CD4-positive, alpha-beta T cell (primary cell): ENCODE data around the gene RIPOR2. TPM values are rescaled to one million over a fixed set of nuclear protein-coding genes. Genes with fewer than 3 reads are reported as not detected.
A peak's percentile ranks its signal among the peaks of the same experiment; 100 is the strongest.

Experiments
- ATAC-seq: fragments of 200-7000 bp; cut with Tn5 transposase; one replicate; pipeline ENCODE4 v1.10.0; 2022; ENCODE audit warnings: mild to moderate bottlenecking; ENCODE audit not compliant: poor library complexity
- CTCF ChIA-PET: fragments of 350-600 bp; sonication (Branson Sonifier 250); formaldehyde crosslinking; loops from one replicate; lab custom pipeline; 2021; ENCODE audit warnings: antibody characterized with exemption, inconsistent platforms; lab: Charles Lee
- POLR2A ChIA-PET: fragments of 350-600 bp; sonication (Branson Sonifier 250); formaldehyde crosslinking; loops from one replicate; lab custom pipeline; 2021; ENCODE audit warnings: antibody characterized with exemption, inconsistent platforms; lab: Charles Lee
- DNase-seq, 14 experiments: peaks; one replicate each; pipeline ENCODE4 v3.0.0-alpha.2; 2013 to 2020; ENCODE audit warnings: mixed read lengths in 2 of 14
- H3K27ac ChIP-seq, 2 donors: one replicate each; pipeline versions ENCODE4 v1.5.1 to v1.7.0; 2013; ENCODE audit warnings: low read length in 2 of 2, low read depth in 1 of 2, mild to moderate bottlenecking in 1 of 2
- H3K27me3 ChIP-seq, 2 experiments: 1 replicate in 1 of 2; 2 replicates in 1 of 2; pipeline versions ENCODE4 v1.6.1 to v1.7.0; 2013; ENCODE audit warnings: low read length in 2 of 2, control low read depth in 1 of 2, mild to moderate bottlenecking in 1 of 2, moderate library complexity in 1 of 2; ENCODE audit not compliant: insufficient read depth in 2 of 2, control insufficient read depth in 1 of 2
- H3K36me3 ChIP-seq: one replicate; pipeline ENCODE4 v1.6.1; 2013; ENCODE audit warnings: low read length, control low read depth; ENCODE audit not compliant: insufficient read depth
- H3K4me1 ChIP-seq: one replicate; pipeline ENCODE4 v1.6.1; 2013; ENCODE audit warnings: low read length, control low read depth; ENCODE audit not compliant: insufficient read depth
- H3K4me3 ChIP-seq: one replicate; pipeline ENCODE4 v1.5.1; 2013; ENCODE audit warnings: mild to moderate bottlenecking, low read length, moderate library complexity
- H3K9me3 ChIP-seq, 2 experiments: 1 replicate in 1 of 2; 2 replicates in 1 of 2; pipeline versions ENCODE4 v1.6.1 to v1.7.0; 2013; ENCODE audit warnings: low read length in 2 of 2, mild to moderate bottlenecking in 2 of 2, control low read depth in 1 of 2, moderate library complexity in 1 of 2; ENCODE audit not compliant: control insufficient read depth in 1 of 2, insufficient read depth in 1 of 2
- H3K27ac Mint-ChIP-seq: one replicate; pipeline ENCODE4 v1.8.0; 2020; ENCODE audit warnings: mixed read lengths
- H3K27me3 Mint-ChIP-seq: one replicate; pipeline ENCODE4 v1.8.0; 2021; ENCODE audit warnings: mixed read lengths
- H3K36me3 Mint-ChIP-seq: one replicate; pipeline ENCODE4 v1.8.0; 2021; ENCODE audit warnings: low read depth, mixed read lengths
- H3K4me1 Mint-ChIP-seq: one replicate; pipeline ENCODE4 v1.8.0; 2021; ENCODE audit warnings: low read depth, mixed read lengths
- H3K4me3 Mint-ChIP-seq: one replicate; pipeline ENCODE4 v1.8.0; 2020; ENCODE audit warnings: mild to moderate bottlenecking, mixed read lengths
- H3K9me3 Mint-ChIP-seq: one replicate; pipeline ENCODE4 v1.8.0; 2020; ENCODE audit warnings: mixed read lengths
- intact Hi-C, 2 experiments: fragments of 100-400 bp; cut with DNase I in 1 of 2; cut with micrococcal nuclease in 1 of 2; formaldehyde crosslinking; loops; one replicate each; pipeline versions ENCODE4 v1.15.1 to v1.9.0; 2023 to 2025; cut with DNase I, micrococcal nuclease
- total RNA-seq, 174 experiments: library from RNA in 2 of 174; stranded (reverse) in 2 of 174; gene quantifications; one replicate each; pipeline ENCODE4 v1.2.3 and lab custom pipeline; 2021 to 2026
- TF ChIP-seq, protein P1 (sequence below): fragments of 200-600 bp; IDR thresholded peaks from one replicate; pipeline ENCODE4 v1.8.0; 2022; ENCODE audit warnings: antibody characterized with exemption, mild to moderate bottlenecking

The RIPOR2 gene
- total RNA-seq, 2 experiments from 2014 or later = 123 to 129 TPM

- peaks cover 86% of the 10 kb centered on the region for H3K36me3 Mint-ChIP-seq
- H3K27ac ChIP-seq = peak overlapping the region; percentile 18 to 58
- ATAC-seq = peak; percentile 18
- H3K9me3 Mint-ChIP-seq = peaks cover 4% of the 10 kb centered on the region
- intact Hi-C loops = loop anchor here in 1 of 2 experiments (2.0 kb wide), 1 partner anchor 15 kb away; no protein-coding TSS in a partner anchor
- H3K4me3 Mint-ChIP-seq = peak overlapping the region; percentile 83
- H3K9me3 ChIP-seq = no peaks in the 10 kb centered on the region
- DNase-seq = peak in 3 of 14 experiments; percentile 45 to 55 (median 55)
- peak overlapping the region; percentile 51 for H3K4me3 ChIP-seq
- TF ChIP-seq, protein P1, sequence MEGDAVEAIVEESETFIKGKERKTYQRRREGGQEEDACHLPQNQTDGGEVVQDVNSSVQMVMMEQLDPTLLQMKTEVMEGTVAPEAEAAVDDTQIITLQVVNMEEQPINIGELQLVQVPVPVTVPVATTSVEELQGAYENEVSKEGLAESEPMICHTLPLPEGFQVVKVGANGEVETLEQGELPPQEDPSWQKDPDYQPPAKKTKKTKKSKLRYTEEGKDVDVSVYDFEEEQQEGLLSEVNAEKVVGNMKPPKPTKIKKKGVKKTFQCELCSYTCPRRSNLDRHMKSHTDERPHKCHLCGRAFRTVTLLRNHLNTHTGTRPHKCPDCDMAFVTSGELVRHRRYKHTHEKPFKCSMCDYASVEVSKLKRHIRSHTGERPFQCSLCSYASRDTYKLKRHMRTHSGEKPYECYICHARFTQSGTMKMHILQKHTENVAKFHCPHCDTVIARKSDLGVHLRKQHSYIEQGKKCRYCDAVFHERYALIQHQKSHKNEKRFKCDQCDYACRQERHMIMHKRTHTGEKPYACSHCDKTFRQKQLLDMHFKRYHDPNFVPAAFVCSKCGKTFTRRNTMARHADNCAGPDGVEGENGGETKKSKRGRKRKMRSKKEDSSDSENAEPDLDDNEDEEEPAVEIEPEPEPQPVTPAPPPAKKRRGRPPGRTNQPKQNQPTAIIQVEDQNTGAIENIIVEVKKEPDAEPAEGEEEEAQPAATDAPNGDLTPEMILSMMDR = no peak
- no peaks in the 10 kb centered on the region for H3K27me3 Mint-ChIP-seq
- H3K4me1 ChIP-seq = peaks cover 64% of the 10 kb centered on the region
- peaks cover 84% of the 10 kb centered on the region for H3K4me1 Mint-ChIP-seq
- peak overlapping the region; percentile 97 for H3K27ac Mint-ChIP-seq
- H3K36me3 ChIP-seq = peaks cover 69% of the 10 kb centered on the region
- POLR2A ChIA-PET = interaction anchor here (0.6 to 19.0 kb wide), 14 partner anchors 9 to 115 kb away, joined by 3 to 1043 read pairs (median 6); partner anchors contain the start of gene RIPOR2
- no peaks in the 10 kb centered on the region for H3K27me3 ChIP-seq
- CTCF ChIA-PET = interaction anchor here (1.1 to 6.2 kb wide), 11 partner anchors 8 to 100 kb away, joined by 3 to 37 read pairs (median 6); no protein-coding TSS in a partner anchor
These were observed 9.6 kb downstream of the RIPOR2 start for GRCh38 chr6:24926192-24926591.

DNA sequence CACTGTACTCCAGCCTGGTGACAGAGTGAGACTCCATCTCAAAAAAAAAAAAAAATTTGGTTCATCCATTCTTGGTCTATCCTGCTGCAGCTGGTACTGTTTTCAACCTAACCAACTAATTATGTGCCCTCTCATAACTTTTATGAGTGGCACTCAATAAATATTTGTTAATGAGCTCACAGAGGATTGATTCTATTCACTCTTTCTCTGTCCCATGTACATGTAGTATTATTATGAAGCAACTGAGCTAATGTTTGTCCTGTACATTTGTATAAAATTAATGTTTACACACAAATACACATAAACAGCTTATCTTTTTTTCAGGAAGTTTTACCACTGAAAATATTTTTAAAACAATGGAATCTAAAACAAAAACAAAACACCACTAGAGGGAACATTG, 10.1 kb downstream of the RIPOR2 start:
- peak overlapping the region; percentile 83 for H3K4me3 Mint-ChIP-seq
- intact Hi-C loops = loop anchor here in 1 of 2 experiments (2.0 kb wide), 1 partner anchor 15 kb away; no protein-coding TSS in a partner anchor
- H3K27ac Mint-ChIP-seq = peak overlapping the region; percentile 97
- ATAC-seq = no peak
- H3K4me3 ChIP-seq = peak overlapping the region; percentile 12
- H3K36me3 Mint-ChIP-seq = peaks cover 86% of the 10 kb centered on the region
- H3K27me3 Mint-ChIP-seq = no peaks in the 10 kb centered on the region
- peaks cover 69% of the 10 kb centered on the region for H3K4me1 ChIP-seq
- peak overlapping the region in 1 of 2 donors; percentile 40 for H3K27ac ChIP-seq
- H3K4me1 Mint-ChIP-seq = peaks cover 84% of the 10 kb centered on the region
- no peak for DNase-seq
- TF ChIP-seq, protein P1 = no peak
- ChIA-PET POLR2A (interaction anchor here (0.6 to 19.0 kb wide), 16 partner anchors 8 to 116 kb away, joined by 3 to 1043 read pairs (median 6); partner anchors contain the start of gene RIPOR2), CTCF (interaction anchor here (1.1 to 6.2 kb wide), 11 partner anchors 9 to 101 kb away, joined by 3 to 37 read pairs (median 6); no protein-coding TSS in a partner anchor)
- H3K27me3 ChIP-seq = no peaks in the 10 kb centered on the region
- no peaks in the 10 kb centered on the region for H3K9me3 ChIP-seq
- peaks cover 67% of the 10 kb centered on the region for H3K36me3 ChIP-seq
- H3K9me3 Mint-ChIP-seq = peaks cover 4% of the 10 kb centered on the region

DNA sequence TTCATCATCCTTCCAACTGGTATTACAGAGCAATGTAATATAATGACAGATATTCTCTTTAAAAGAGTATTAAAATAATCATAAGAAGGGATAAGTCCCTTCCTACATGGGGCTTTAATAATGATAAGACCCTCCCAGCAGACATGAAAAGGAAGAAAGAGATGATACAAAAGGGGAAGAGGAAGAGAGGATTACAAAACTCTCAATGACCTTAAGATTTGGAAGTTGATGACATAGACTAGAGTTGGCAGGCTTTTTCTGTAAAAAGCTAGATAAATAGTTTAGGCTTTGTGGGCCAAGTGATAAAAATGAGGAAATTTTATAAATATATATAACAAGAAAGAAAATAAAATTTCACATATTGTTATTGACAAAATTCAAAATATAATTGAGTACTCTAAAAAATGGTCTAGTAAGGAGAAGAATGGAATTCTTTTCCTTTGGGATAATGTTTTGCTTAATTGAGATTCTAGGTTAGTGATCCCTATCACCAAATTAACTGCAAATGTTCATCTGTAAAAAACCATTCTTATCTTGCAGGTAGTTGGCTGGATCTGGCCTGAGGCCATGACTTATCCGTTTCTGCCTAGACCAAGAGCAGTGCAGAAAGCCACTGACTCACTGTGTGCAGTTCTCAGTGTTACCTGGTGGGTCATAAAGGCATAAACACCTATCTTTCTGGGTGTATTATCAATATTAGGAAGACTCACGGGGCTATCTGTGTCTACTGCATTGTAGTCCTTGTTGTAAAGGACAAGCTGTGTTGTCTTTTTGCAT, 11.0 kb downstream of the RIPOR2 start:
- ATAC-seq = peak; percentile 39
- H3K9me3 Mint-ChIP-seq = peaks cover 4% of the 10 kb centered on the region
- H3K27me3 Mint-ChIP-seq = no peaks in the 10 kb centered on the region
- intact Hi-C loops = no loop called here
- peaks cover 66% of the 10 kb centered on the region for H3K4me1 ChIP-seq
- peaks cover 88% of the 10 kb centered on the region for H3K4me1 Mint-ChIP-seq
- peaks cover 66% of the 10 kb centered on the region for H3K36me3 ChIP-seq
- H3K27me3 ChIP-seq = no peaks in the 10 kb centered on the region
- peak in 3 of 14 experiments; percentile 56 to 68 (median 59) for DNase-seq
- TF ChIP-seq, protein P1 = no peak
- peak overlapping the region; percentile 1 for H3K4me3 ChIP-seq
- POLR2A ChIA-PET = interaction anchor here (0.7 to 19.0 kb wide), 14 partner anchors 9 to 117 kb away, joined by 3 to 1043 read pairs (median 6); partner anchors contain the start of gene RIPOR2
- H3K4me3 Mint-ChIP-seq = peak overlapping the region; percentile 83
- H3K27ac ChIP-seq = peak overlapping the region in 1 of 2 donors; percentile 73
- no peaks in the 10 kb centered on the region for H3K9me3 ChIP-seq
- peaks cover 86% of the 10 kb centered on the region for H3K36me3 Mint-ChIP-seq
- CTCF ChIA-PET = interaction anchor here (1.2 to 6.2 kb wide), 10 partner anchors 10 to 102 kb away, joined by 3 to 37 read pairs (median 7); no protein-coding TSS in a partner anchor
- H3K27ac Mint-ChIP-seq = peak overlapping the region; percentile 97
